B cell (primary cell): ENCODE measurements around the gene SCAI. TPM values are rescaled to one million over a fixed set of nuclear protein-coding genes. Genes with fewer than 3 reads are reported as not detected.

Experiments
- ATAC-seq: fragments of 200-7000 bp; cut with Tn5 transposase; one replicate; pipeline ENCODE4 v1.10.0; 2021; ENCODE audit warnings: low read depth, mild to moderate bottlenecking, moderate number of reproducible peaks, moderate library complexity
- CTCF ChIA-PET: fragments of 350-600 bp; sonication (Branson Sonifier 250); formaldehyde crosslinking; loops from one replicate; lab custom pipeline; 2021; ENCODE audit warnings: antibody characterized with exemption, inconsistent platforms; lab: Charles Lee
- POLR2A ChIA-PET: fragments of 350-600 bp; sonication (Branson Sonifier 250); formaldehyde crosslinking; loops from one replicate; lab custom pipeline; 2021; ENCODE audit warnings: antibody characterized with exemption; lab: Charles Lee
- DNase-seq: peaks from one replicate; pipeline ENCODE4 v3.0.0; 2013
- H2AFZ ChIP-seq: 2 replicates; pipeline ENCODE4 v1.6.1; 2012; ENCODE audit warnings: mild to moderate bottlenecking, low read depth, low read length; ENCODE audit not compliant: insufficient read depth, poor library complexity, severe bottlenecking
- H3K27ac ChIP-seq, 2 donors: 1 replicate in 1 of 2; 2 replicates in 1 of 2; pipeline ENCODE4 v1.5.1; 2012 to 2013; ENCODE audit warnings: low read length in 2 of 2, mild to moderate bottlenecking in 2 of 2, moderate library complexity in 1 of 2
- H3K27me3 ChIP-seq, 4 experiments: fragments of 200-600 bp in 1 of 4; sonication (generic) in 1 of 4; replicated peaks in 1 of 4; 1 replicate in 2 of 4; 2 replicates in 2 of 4; pipeline versions ENCODE4 v1.6.1 to v1.7.0; 2013 to 2016; ENCODE audit warnings: low read length in 3 of 4, mild to moderate bottlenecking in 2 of 4, mixed read lengths in 1 of 4, moderate library complexity in 1 of 4; ENCODE audit not compliant: insufficient read depth in 4 of 4, control insufficient read depth in 3 of 4; ENCODE audit errors: control extremely low read depth in 1 of 4
- H3K36me3 ChIP-seq, 2 experiments: replicated peaks in 1 of 2; 1 replicate in 1 of 2; 2 replicates in 1 of 2; pipeline versions ENCODE4 v1.6.1 to v1.7.1; 2013; ENCODE audit warnings: low read length in 1 of 2; ENCODE audit not compliant: insufficient read depth in 2 of 2, control insufficient read depth in 1 of 2; ENCODE audit errors: control extremely low read depth in 1 of 2, extremely low read depth in 1 of 2
- H3K4me1 ChIP-seq, 2 donors: fragments of 200-600 bp in 1 of 2; sonication (generic) in 1 of 2; 1 replicate in 1 of 2; 2 replicates in 1 of 2; pipeline versions ENCODE4 v1.5.1 to v1.6.1; 2013 to 2017; ENCODE audit warnings: low read length in 2 of 2; ENCODE audit not compliant: control insufficient read depth in 2 of 2, insufficient read depth in 2 of 2
- H3K4me2 ChIP-seq: replicated peaks from 2 replicates; pipeline ENCODE3; 2012; ENCODE audit warnings: mild to moderate bottlenecking, low read depth, low read length; ENCODE audit not compliant: poor library complexity, severe bottlenecking
- H3K4me3 ChIP-seq, 5 experiments: fragments of 200-600 bp in 1 of 5; sonication (generic) in 1 of 5; 1 replicate in 3 of 5; 2 replicates in 2 of 5; pipeline versions ENCODE4 v1.5.1 to v1.7.0; 2011 to 2016; ENCODE audit warnings: low read length in 4 of 5, mild to moderate bottlenecking in 4 of 5, low read depth in 2 of 5, control low read depth in 1 of 5, moderate library complexity in 1 of 5; ENCODE audit not compliant: insufficient read depth in 1 of 5; ENCODE audit errors: control extremely low read depth in 1 of 5, extremely low read depth in 1 of 5
- H3K79me2 ChIP-seq: fragments of 200-600 bp; sonication (generic); one replicate; pipeline ENCODE4 v1.6.0; 2016; ENCODE audit warnings: low read length; ENCODE audit not compliant: control insufficient read depth, insufficient read depth
- H3K9ac ChIP-seq: fragments of 200-600 bp; sonication (generic); 2 replicates; pipeline ENCODE4 v1.6.1; 2017; ENCODE audit warnings: mild to moderate bottlenecking, low read length, moderate library complexity
- H3K9me3 ChIP-seq, 3 donors: one replicate each; pipeline versions ENCODE4 v1.6.1 to v1.7.1; 2013; ENCODE audit warnings: low read length in 2 of 3; ENCODE audit not compliant: control insufficient read depth in 2 of 3, insufficient read depth in 1 of 3; ENCODE audit errors: control extremely low read depth in 1 of 3
- H4K20me1 ChIP-seq: 2 replicates; pipeline ENCODE4 v1.6.0; 2012; ENCODE audit warnings: mild to moderate bottlenecking, low read length; ENCODE audit not compliant: insufficient read depth, control insufficient read depth, poor library complexity, severe bottlenecking
- H3K27ac Mint-ChIP-seq: one replicate; pipeline ENCODE4 v1.8.0; 2021; ENCODE audit warnings: mixed read lengths
- H3K27me3 Mint-ChIP-seq: one replicate; pipeline ENCODE4 v1.8.0; 2021; ENCODE audit warnings: mixed read lengths
- H3K4me1 Mint-ChIP-seq: one replicate; pipeline ENCODE4 v1.8.0; 2021; ENCODE audit warnings: mixed read lengths
- H3K4me3 Mint-ChIP-seq: one replicate; pipeline ENCODE4 v1.8.0; 2021; ENCODE audit warnings: mixed read lengths
- H3K9me3 Mint-ChIP-seq: one replicate; pipeline ENCODE4 v1.8.0; 2022; ENCODE audit warnings: mixed read lengths; ENCODE audit not compliant: insufficient read depth
- EZH2 ChIP-seq: IDR thresholded peaks from 2 replicates; pipeline ENCODE4 v1.6.1; 2012; ENCODE audit warnings: borderline replicate concordance, low read depth, mild to moderate bottlenecking, moderate library complexity, low read length; ENCODE audit not compliant: insufficient read depth, poor library complexity, severe bottlenecking
- WGBS: methylation state at CpG from one replicate; pipeline ENCODE4 v1.1.5; 2013; ENCODE audit warnings: missing lambda C conversion rate; ENCODE audit not compliant: insufficient coverage; 5-methylcytosine and 5-hydroxymethylcytosine counted together
- intact Hi-C: fragments of 100-400 bp; cut with micrococcal nuclease; formaldehyde crosslinking; loops from one replicate; pipeline ENCODE4 v1.10.0; 2022
- polyA plus RNA-seq: library from polyadenylated mRNA; depleted of rRNA; stranded (reverse); fragments of >200 nt; gene quantifications from 2 replicates; pipeline ENCODE4 v1.2.3, GENCODE V29; 2012
- total RNA-seq, 2 donors: library from RNA; stranded (reverse); fragments of 120-200 nt in 1 of 2; gene quantifications; 1 replicate in 1 of 2; 2 replicates in 1 of 2; pipeline versions ENCODE4 v1.2.3 to v1.2.4, GENCODE V29; 2013 to 2022
- TF ChIP-seq, protein P1 (sequence below): fragments of 200-600 bp; IDR thresholded peaks from one replicate; pipeline ENCODE4 v1.8.0; 2022; ENCODE audit warnings: antibody characterized with exemption, mild to moderate bottlenecking

The SCAI gene
- total and polyA plus RNA-seq, 2 donors (not counting 1 experiment from before 2014, with no cell fraction given): 3.8 to 19.8 TPM

DNA sequence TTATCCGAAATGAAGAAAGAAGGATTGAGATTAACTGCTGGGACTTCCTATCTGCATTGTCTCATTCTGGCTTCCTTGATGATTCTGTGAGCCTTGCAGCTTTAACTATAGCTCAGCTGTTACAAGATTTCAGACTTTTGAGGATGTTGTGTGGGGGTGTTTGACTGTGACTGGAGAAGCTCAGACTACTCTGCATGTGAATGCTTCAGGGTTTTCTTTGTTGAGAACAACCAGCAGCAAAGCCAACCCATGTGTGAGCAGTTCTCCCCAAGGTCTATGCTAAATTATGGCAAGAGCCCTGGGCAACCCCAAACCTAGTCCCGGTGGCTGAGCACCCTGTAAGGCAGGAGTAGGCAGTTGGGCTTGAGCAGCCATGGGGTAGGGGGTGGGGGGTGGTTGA lies 8.4 kb upstream of the SCAI start:
- Histone ChIP-seq H3K4me3 (no peak overlapping the region), H3K9me3 (no peaks in the 10 kb centered on the region), H3K36me3 (peaks cover 12 to 46% of the 10 kb centered on the region in 2 experiments), H3K9ac (no peak overlapping the region), H2AFZ (no peak overlapping the region), H3K4me2 (no peak overlapping the region), H3K4me1 (no peaks in the 10 kb centered on the region), H3K27me3 (no peaks in the 10 kb centered on the region), H3K27ac (no peak overlapping the region), H3K79me2 (no peaks in the 10 kb centered on the region), H4K20me1 (no peaks in the 10 kb centered on the region)
- TF ChIP-seq, protein P1, sequence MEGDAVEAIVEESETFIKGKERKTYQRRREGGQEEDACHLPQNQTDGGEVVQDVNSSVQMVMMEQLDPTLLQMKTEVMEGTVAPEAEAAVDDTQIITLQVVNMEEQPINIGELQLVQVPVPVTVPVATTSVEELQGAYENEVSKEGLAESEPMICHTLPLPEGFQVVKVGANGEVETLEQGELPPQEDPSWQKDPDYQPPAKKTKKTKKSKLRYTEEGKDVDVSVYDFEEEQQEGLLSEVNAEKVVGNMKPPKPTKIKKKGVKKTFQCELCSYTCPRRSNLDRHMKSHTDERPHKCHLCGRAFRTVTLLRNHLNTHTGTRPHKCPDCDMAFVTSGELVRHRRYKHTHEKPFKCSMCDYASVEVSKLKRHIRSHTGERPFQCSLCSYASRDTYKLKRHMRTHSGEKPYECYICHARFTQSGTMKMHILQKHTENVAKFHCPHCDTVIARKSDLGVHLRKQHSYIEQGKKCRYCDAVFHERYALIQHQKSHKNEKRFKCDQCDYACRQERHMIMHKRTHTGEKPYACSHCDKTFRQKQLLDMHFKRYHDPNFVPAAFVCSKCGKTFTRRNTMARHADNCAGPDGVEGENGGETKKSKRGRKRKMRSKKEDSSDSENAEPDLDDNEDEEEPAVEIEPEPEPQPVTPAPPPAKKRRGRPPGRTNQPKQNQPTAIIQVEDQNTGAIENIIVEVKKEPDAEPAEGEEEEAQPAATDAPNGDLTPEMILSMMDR: no peak
- no peak for TF ChIP-seq EZH2
- intact Hi-C loops: no loop called here
- WGBS: 100% methylated on average over 2 of the region's 2 CpGs
- Mint-ChIP-seq H3K27me3 (no peaks in the 10 kb centered on the region), H3K27ac (no peak overlapping the region), H3K4me1 (no peaks in the 10 kb centered on the region), H3K4me3 (no peak overlapping the region), H3K9me3 (no peaks in the 10 kb centered on the region)
- POLR2A ChIA-PET: no interaction called here
- CTCF ChIA-PET: interaction anchor here (0.6 kb wide), 1 partner anchor 382 kb away, joined by 4 read pairs; no protein-coding TSS in a partner anchor
- ATAC-seq: no peak
- no peak for DNase-seq

DNA sequence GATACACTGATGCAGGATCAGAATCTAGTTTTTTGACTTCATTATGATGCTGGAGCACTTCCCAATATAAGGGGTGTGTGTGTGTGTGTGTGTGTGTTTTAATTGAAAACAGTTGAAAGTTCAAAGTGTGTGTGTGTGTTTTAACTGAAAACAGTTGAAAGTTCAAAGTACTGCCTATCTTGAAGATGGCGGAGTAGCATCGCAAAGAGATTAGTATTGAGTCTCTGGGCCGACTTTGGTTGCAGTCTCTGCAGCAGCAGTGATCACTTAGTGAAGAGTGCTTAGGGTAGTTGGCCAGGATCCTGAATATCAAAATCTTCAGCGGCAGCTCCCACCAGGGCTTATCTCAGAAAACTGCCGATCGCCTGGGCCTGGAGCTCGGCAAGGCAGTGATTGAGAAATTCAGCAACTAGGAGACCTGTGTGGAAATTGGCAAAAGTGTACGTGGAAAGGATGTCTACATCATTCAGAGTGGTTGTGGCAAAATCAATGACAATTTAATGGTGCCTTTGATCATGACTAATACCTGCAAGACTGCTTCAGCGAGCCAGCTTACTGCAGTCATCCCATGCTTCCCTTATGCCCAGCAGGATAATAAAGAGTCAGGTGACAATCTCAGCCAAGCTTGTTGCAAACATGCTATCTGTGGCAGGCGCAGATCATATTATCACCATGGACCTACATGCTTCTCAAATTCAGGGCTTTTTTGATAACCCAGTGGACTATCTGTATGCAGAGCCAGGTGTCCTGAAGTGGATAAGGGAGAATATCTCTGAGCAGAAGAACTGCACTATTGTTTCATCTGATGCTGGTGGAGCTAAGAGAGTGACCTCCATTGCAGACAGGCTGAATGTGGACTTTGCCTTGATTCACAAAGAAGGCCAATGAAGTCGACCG lies 7.3 kb upstream of the SCAI start:
- POLR2A ChIA-PET: no interaction called here
- intact Hi-C loops: no loop called here
- Histone ChIP-seq H4K20me1 (no peaks in the 10 kb centered on the region), H3K79me2 (no peaks in the 10 kb centered on the region), H3K36me3 (peaks cover 12 to 46% of the 10 kb centered on the region in 2 experiments), H3K9ac (no peak overlapping the region), H3K9me3 (no peaks in the 10 kb centered on the region), H3K27me3 (no peaks in the 10 kb centered on the region), H3K4me1 (no peaks in the 10 kb centered on the region), H2AFZ (no peak overlapping the region), H3K4me3 (no peak overlapping the region), H3K27ac (no peak overlapping the region), H3K4me2 (no peak overlapping the region)
- DNase-seq (no peak), ATAC-seq (no peak)
- no peaks in the 10 kb centered on the region for H3K9me3 Mint-ChIP-seq
- no peak overlapping the region for H3K27ac Mint-ChIP-seq
- peaks cover 4% of the 10 kb centered on the region for H3K4me1 Mint-ChIP-seq
- CTCF ChIA-PET: interaction anchor here (0.6 kb wide), 1 partner anchor 381 kb away, joined by 4 read pairs; no protein-coding TSS in a partner anchor
- TF ChIP-seq EZH2: no peak
- TF ChIP-seq, protein P1: no peak
- no peak overlapping the region for H3K4me3 Mint-ChIP-seq
- H3K27me3 Mint-ChIP-seq: no peaks in the 10 kb centered on the region
- 97% methylated on average over 11 of the region's 12 CpGs for WGBS
